Tibial nerve (tissue), 3 donors: Measurements from ENCODE around the gene ZCCHC14.

Experiments
- CTCF ChIP-seq, 5 experiments: fragments of 200-600 bp in 3 of 5; fragments of 450-650 bp in 2 of 5; sonication (generic) in 3 of 5; IDR thresholded peaks; one replicate each; pipeline ENCODE4 v1.5.1; 2016 to 2019; ENCODE audit warnings: antibody characterized with exemption in 5 of 5, mild to moderate bottlenecking in 3 of 5, moderate library complexity in 2 of 5
- POLR2A ChIP-seq, 2 donors: fragments of 450-650 bp; IDR thresholded peaks; one replicate each; pipeline ENCODE4 v1.6.1; 2017; ENCODE audit warnings: antibody characterized with exemption in 2 of 2, mild to moderate bottlenecking in 2 of 2, moderate library complexity in 2 of 2

- TF ChIP-seq CTCF (IDR thresholded peaks at IDR 0.05), result no peak
- no peak for TF ChIP-seq POLR2A (IDR thresholded peaks at IDR 0.05)
These were observed 69.4 kb downstream of the ZCCHC14 start for GRCh38 chr16:87423429-87423828.
